HUDEP-2 (cell line): ENCODE measurements around the gene CD200R1L.
A peak's percentile ranks its signal among the peaks of the same experiment; 100 is the strongest.
"Not testable (repeated sequence)": the region's sequence is repeated elsewhere in the genome, so short reads cannot be mapped to it uniquely, and the experiment has no call there.

Experiments used
- DNase-seq, 76 experiments: peaks; one replicate each; lab custom pipeline; 2025; ENCODE audit not compliant: unreplicated experiment in 76 of 76; lab: John Stamatoyannopoulos, UW

The CD200R1L gene

GRCh38 chr3:112846764-112847163, at the start of gene CD200R1L:
Gene CD200R1L (minus strand): TSS chr3:112846864. CDS start chr3:112829367, 17,497 bp downstream.
- no peak for DNase-seq

GRCh38 chr3:112894258-112894657, 47.6 kb upstream of the CD200R1L start:
- peak in 1 of 76 experiments; percentile 2 for DNase-seq

GRCh38 chr3:112889357-112889756, 42.7 kb upstream of the CD200R1L start:
- DNase-seq, result no peak

- DNase-seq, result no peak
Observed at GRCh38 chr3:112888381-112889085, 41.9 kb upstream of the CD200R1L start.

- DNase-seq, result no peak
Observed at GRCh38 chr3:112884678-112885290, 38.1 kb upstream of the CD200R1L start.

- DNase-seq, result no peak
Observed at GRCh38 chr3:112881891-112882290, 35.2 kb upstream of the CD200R1L start.

- DNase-seq, result no peak
Observed at GRCh38 chr3:112875561-112875960, 28.9 kb upstream of the CD200R1L start.

- no peak for DNase-seq
Observed at GRCh38 chr3:112874725-112875124, 28.1 kb upstream of the CD200R1L start.

- DNase-seq, result no peak
Observed at GRCh38 chr3:112873632-112874031, 27.0 kb upstream of the CD200R1L start.

- DNase-seq, result no peak
Observed at GRCh38 chr3:112871735-112872134, 25.1 kb upstream of the CD200R1L start.

GRCh38 chr3:112865757-112866156, 19.1 kb upstream of the CD200R1L start:
- peak in 3 of 76 experiments; percentile 5 to 7 (median 6) for DNase-seq

- peak in 5 of 76 experiments; percentile 4 to 19 (median 11) for DNase-seq
Observed at GRCh38 chr3:112860898-112861297, 14.2 kb upstream of the CD200R1L start.

GRCh38 chr3:112858410-112859069, 11.9 kb upstream of the CD200R1L start:
- DNase-seq, result peak in 1 of 76 experiments; percentile 24

GRCh38 chr3:112857526-112857925, 10.9 kb upstream of the CD200R1L start:
- peak in 12 of 76 experiments; percentile 4 to 40 (median 22) for DNase-seq

- DNase-seq, result peak in 40 of 76 experiments; percentile 0 to 70 (median 26)
Observed at GRCh38 chr3:112856537-112856936, 9.9 kb upstream of the CD200R1L start.

- DNase-seq, result no peak
Observed at GRCh38 chr3:112855883-112856282, 9.2 kb upstream of the CD200R1L start.

- not testable (repeated sequence) for DNase-seq
Observed at GRCh38 chr3:112855074-112855473, 8.4 kb upstream of the CD200R1L start.

GRCh38 chr3:112848196-112848595, 1.5 kb upstream of the CD200R1L start:
- DNase-seq, result no peak

- no peak for DNase-seq
Observed at GRCh38 chr3:112847692-112848091, 1.0 kb upstream of the CD200R1L start.

GRCh38 chr3:112845772-112846171, 892 bp downstream of the CD200R1L start:
- no peak for DNase-seq

GRCh38 chr3:112829046-112829445, 17.6 kb downstream of the CD200R1L start:
- peak in 1 of 76 experiments; percentile 2 for DNase-seq
